Astrocyte of the spinal cord (primary cell): ENCODE measurements around the gene IFNB1.
A peak's percentile ranks its signal among the peaks of the same experiment; 100 is the strongest.

Source experiments
- DNase-seq: peaks from one replicate; pipeline ENCODE4 v3.0.0; 2011; ENCODE audit warnings: low read depth, low spot score
- H3K4me3 ChIP-seq: 2 replicates; pipeline ENCODE4 v1.5.1; 2011; ENCODE audit warnings: low read depth, mild to moderate bottlenecking, low read length, moderate library complexity
- CTCF ChIP-seq: IDR thresholded peaks from 2 replicates; pipeline ENCODE4 v1.5.1; 2012; ENCODE audit warnings: low read depth, mild to moderate bottlenecking, low read length, inconsistent platforms
- in situ Hi-C: cut with HindIII; loops from 2 replicates; pipeline ENCODE4 v1.10.0; 2017; ENCODE audit warnings: low sequenced_read_pairs

Gene IFNB1

GRCh38 chr9:21104787-21105186 is 27.0 kb upstream of the IFNB1 start:
- DNase-seq = no peak
- no peak overlapping the region for H3K4me3 ChIP-seq
- in situ Hi-C loops = no loop called here
- no peak for TF ChIP-seq CTCF

- no peak overlapping the region for H3K4me3 ChIP-seq
- TF ChIP-seq CTCF = no peak
- in situ Hi-C loops = no loop called here
- peak; percentile 12 for DNase-seq
Measured at GRCh38 chr9:21102305-21102704, 24.6 kb upstream of the IFNB1 start.

GRCh38 chr9:21097817-21098216 is 20.1 kb upstream of the IFNB1 start:
- in situ Hi-C loops = no loop called here
- DNase-seq = no peak
- no peak for TF ChIP-seq CTCF
- H3K4me3 ChIP-seq = no peak overlapping the region

GRCh38 chr9:21096901-21097255 is 19.1 kb upstream of the IFNB1 start:
- in situ Hi-C loops = no loop called here
- no peak for DNase-seq
- H3K4me3 ChIP-seq = no peak overlapping the region
- no peak for TF ChIP-seq CTCF

- peak; percentile 59 for DNase-seq
- in situ Hi-C loops = no loop called here
- H3K4me3 ChIP-seq = no peak overlapping the region
- no peak for TF ChIP-seq CTCF
Measured at GRCh38 chr9:21096172-21096900, 18.6 kb upstream of the IFNB1 start.

GRCh38 chr9:21095561-21095960 is 17.8 kb upstream of the IFNB1 start:
- no peak for DNase-seq
- no peak overlapping the region for H3K4me3 ChIP-seq
- no peak for TF ChIP-seq CTCF
- in situ Hi-C loops = no loop called here
